Activated CD4-positive, alpha-beta T cell treated with anti-CD3 and anti-CD28 coated beads, Interleukin-10, Interleukin-2, amounts not matched to agents 100 ng/mL and 50 ng/mL, durations not matched to agents 16 hours and 8 hours (primary cell): Measurements from ENCODE around the gene MAP4.
A peak's percentile ranks its signal among the peaks of the same experiment; 100 is the strongest.

Experiments
- DNase-seq: peaks from one replicate; pipeline ENCODE4 v3.0.0-alpha.2; 2020

MAP4 gene

GRCh38 chr3:47825590-47825989 is 190.6 kb downstream of the MAP4 start:
- no peak for DNase-seq

GRCh38 chr3:47824541-47825473 is 191.4 kb downstream of the MAP4 start:
- DNase-seq, result peak; percentile 89

GRCh38 chr3:47817609-47818008 is 198.6 kb downstream of the MAP4 start:
- no peak for DNase-seq

- DNase-seq, result no peak
Measured at GRCh38 chr3:47813551-47814177, 202.6 kb downstream of the MAP4 start.

GRCh38 chr3:47804577-47804976 is 211.6 kb downstream of the MAP4 start:
- DNase-seq, result no peak

GRCh38 chr3:47803480-47804025 is 212.7 kb downstream of the MAP4 start:
- no peak for DNase-seq

GRCh38 chr3:47802734-47803479 is 213.3 kb downstream of the MAP4 start, which contains the start of gene DHX30:
TSS of gene DHX30 (plus strand) at chr3:47803138. CDS start at chr3:47810684, 7,546 bp downstream.
- peak; percentile 90 for DNase-seq
